Peyer's patch (tissue), 4 donors: Measurements from ENCODE around the gene KLRC4.

Experiments
- CTCF ChIP-seq, 6 experiments: fragments of 450-650 bp in 4 of 6; fragments of 200-600 bp in 2 of 6; sonication (generic) in 1 of 6; IDR thresholded peaks; one replicate each; pipeline ENCODE4 v1.5.1; 2017 to 2019; ENCODE audit warnings: antibody characterized with exemption in 6 of 6, mild to moderate bottlenecking in 3 of 6, moderate library complexity in 1 of 6
- POLR2A ChIP-seq, 2 donors: fragments of 450-650 bp; IDR thresholded peaks; one replicate each; pipeline ENCODE4 v1.5.1; 2017; ENCODE audit warnings: antibody characterized with exemption in 2 of 2, mild to moderate bottlenecking in 2 of 2, moderate library complexity in 2 of 2

DNA sequence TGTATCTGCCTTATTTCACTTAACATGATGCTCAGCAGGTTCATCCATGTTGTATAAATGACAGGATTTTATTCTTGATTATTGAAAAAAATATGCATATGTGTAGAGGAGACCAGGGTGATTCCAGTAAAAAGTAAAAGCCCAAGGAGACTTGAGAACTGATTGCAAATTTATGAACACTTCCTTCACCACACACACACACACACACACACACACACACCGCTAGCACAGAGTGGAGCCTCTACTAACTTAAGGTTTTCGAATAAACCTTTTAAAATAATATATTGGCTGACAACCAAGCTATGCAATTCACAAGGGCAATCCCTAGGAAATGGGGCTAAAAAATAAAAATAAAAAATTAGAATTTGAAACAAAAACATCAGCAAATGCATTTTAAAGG, 11.4 kb downstream of the KLRC4 start:
- TF ChIP-seq POLR2A (IDR thresholded peaks at IDR 0.05) (no peak), CTCF (IDR thresholded peaks at IDR 0.05) (no peak)
